K562 (cell line): ENCODE data around the gene FBP1. TPM values are rescaled to one million over a fixed set of nuclear protein-coding genes. Genes with fewer than 3 reads are reported as not detected.
"Not testable (repeated sequence)": the region's sequence is repeated elsewhere in the genome, so short reads cannot be mapped to it uniquely, and the experiment has no call there.

Source experiments
- ATAC-seq: fragments of 200-7000 bp; cut with Tn5 transposase; 3 replicates; pipeline ENCODE4 v1.9.1; 2020; ENCODE audit warnings: moderate library complexity
- BruUV-seq: library from RNA; stranded (reverse); fragments of 400-500 nt; replicated peaks from 2 replicates; lab custom pipeline; 2021; lab: Mats Ljungman, UMichigan
- CTCF ChIA-PET: fragments of 300-600 bp; formaldehyde crosslinking; extraction: SDS; loops from one replicate; lab custom pipeline; 2021; ENCODE audit warnings: low intra/inter-chr PET ratio; lab: Yijun Ruan, JAX
- POLR2A ChIA-PET: fragments of 300-600, 350-650 bp; sonication (Branson Sonifier 250); formaldehyde crosslinking; extraction: SDS; loops from one replicate; lab custom pipeline; 2021; ENCODE audit warnings: antibody characterized with exemption, inconsistent platforms; lab: Yijun Ruan, JAX
- DNase-seq, 4 experiments: peaks; one replicate each; pipeline versions ENCODE4 v3.0.0 to v3.0.0-alpha.2; 2011 to 2018; ENCODE audit warnings: low spot score in 3 of 4, mixed read lengths in 3 of 4; ENCODE audit errors: extremely low read depth in 1 of 4
- FAIRE-seq: peaks from 2 replicates; lab custom pipeline; 2011; peaks lifted over from hg19 to GRCh38; lab: Jason Lieb, UNC
- H2AFZ ChIP-seq: 2 replicates; pipeline ENCODE4 v1.6.0; 2011; ENCODE audit warnings: low read depth, low read length, control low read depth, inconsistent platforms
- H3K27ac ChIP-seq: fragments of 200-600 bp; 3 replicates; pipeline ENCODE4 v1.8.0; 2011; ENCODE audit warnings: low read depth, mild to moderate bottlenecking, control low read depth, inconsistent platforms, low read length, moderate library complexity, mixed read lengths; ENCODE audit errors: extremely low read depth
- H3K27me3 ChIP-seq, 2 experiments: fragments of 300-600 bp in 1 of 2; 2 replicates in 1 of 2; 3 replicates in 1 of 2; pipeline versions ENCODE4 v1.6.0 to v1.8.0; 2011; ENCODE audit warnings: inconsistent platforms in 2 of 2, low read length in 2 of 2, mild to moderate bottlenecking in 1 of 2, mixed read lengths in 1 of 2, moderate library complexity in 1 of 2; ENCODE audit not compliant: control insufficient read depth in 2 of 2, insufficient read depth in 2 of 2
- H3K36me3 ChIP-seq: fragments of 300-600 bp; 3 replicates; pipeline ENCODE4 v1.8.0; 2011; ENCODE audit warnings: mild to moderate bottlenecking, low read length, inconsistent platforms; ENCODE audit not compliant: control insufficient read depth, insufficient read depth
- H3K4me1 ChIP-seq, 2 experiments: fragments of 200-600 bp in 1 of 2; replicated peaks in 1 of 2; 2 replicates in 1 of 2; 3 replicates in 1 of 2; pipeline versions ENCODE4 v1.5.1 to v1.8.0; 2011; ENCODE audit warnings: inconsistent platforms in 2 of 2, low read length in 2 of 2, mild to moderate bottlenecking in 1 of 2, mixed read lengths in 1 of 2, moderate library complexity in 1 of 2; ENCODE audit not compliant: control insufficient read depth in 2 of 2, insufficient read depth in 2 of 2
- H3K4me2 ChIP-seq: 2 replicates; pipeline ENCODE4 v1.6.1; 2011; ENCODE audit warnings: low read length, control low read depth, inconsistent platforms, mixed read lengths; ENCODE audit not compliant: insufficient read depth
- H3K4me3 ChIP-seq: fragments of 200-600 bp; sonication (generic), shearing (Covaris generic); 2 replicates; pipeline ENCODE4 v1.5.1; 2016; ENCODE audit warnings: control low read depth, inconsistent platforms
- H3K79me2 ChIP-seq: fragments of 200-600 bp; 3 replicates; pipeline ENCODE4 v1.8.0; 2011; ENCODE audit warnings: low read length, inconsistent platforms; ENCODE audit not compliant: control insufficient read depth, insufficient read depth
- H3K9ac ChIP-seq, 2 experiments: 2 replicates each; pipeline versions ENCODE4 v1.6.0 to v1.6.1; 2011; ENCODE audit warnings: low read depth in 2 of 2, low read length in 2 of 2, control low read depth in 1 of 2, inconsistent platforms in 1 of 2, mild to moderate bottlenecking in 1 of 2, mixed read lengths in 1 of 2; ENCODE audit not compliant: insufficient read depth in 1 of 2
- H3K9me1 ChIP-seq: one replicate; pipeline ENCODE4 v1.6.0; 2011; ENCODE audit warnings: inconsistent platforms, mild to moderate bottlenecking, low read length, moderate library complexity; ENCODE audit not compliant: control insufficient read depth, insufficient read depth
- H3K9me3 ChIP-seq: replicated peaks from 2 replicates; pipeline ENCODE4 v1.5.1; 2011; ENCODE audit warnings: low read depth, low read length, inconsistent platforms; ENCODE audit not compliant: control insufficient read depth, insufficient read depth
- H4K20me1 ChIP-seq: replicated peaks from 2 replicates; pipeline ENCODE4 v1.6.1; 2011; ENCODE audit warnings: low read length, inconsistent platforms, mixed read lengths; ENCODE audit not compliant: control insufficient read depth, insufficient read depth
- ATF1 ChIP-seq, 2 experiments: fragments of 450-650 bp in 1 of 2; IDR thresholded peaks; 2 replicates each; pipeline ENCODE4 v1.6.1; 2016; ENCODE audit warnings: missing compliant biosample characterization in 1 of 2, missing genetic modification characterization in 1 of 2
- CEBPG ChIP-seq, 3 experiments: fragments of 200-800 bp in 1 of 3; sonication (Bioruptor generic) in 1 of 3; sonication (generic) in 1 of 3; formaldehyde crosslinking in 1 of 3; IDR thresholded peaks in 2 of 3; conservative IDR thresholded peaks in 1 of 3; 2 replicates each; pipeline versions ENCODE4 v1.6.1 to v1.8.0; 2016 to 2022; ENCODE audit warnings: missing compliant biosample characterization in 2 of 3, missing genetic modification characterization in 2 of 3, mild to moderate bottlenecking in 1 of 3, missing genetic modification reagents in 1 of 3
- EGR1 ChIP-seq: fragments of 450-650 bp; conservative IDR thresholded peaks from 2 replicates; pipeline ENCODE4 v1.6.1; 2017; ENCODE audit warnings: mild to moderate bottlenecking
- ETS2 ChIP-seq: IDR thresholded peaks from 2 replicates; pipeline ENCODE4 v1.6.1; 2016; ENCODE audit warnings: borderline replicate concordance, missing genetic modification characterization, mild to moderate bottlenecking, moderate library complexity, missing compliant biosample characterization; ENCODE audit not compliant: poor library complexity, severe bottlenecking
- EWSR1 ChIP-seq: fragments of 450-650 bp; IDR thresholded peaks from 2 replicates; pipeline ENCODE4 v1.6.1; 2018; ENCODE audit warnings: borderline replicate concordance, mild to moderate bottlenecking, low read depth, moderate library complexity; ENCODE audit not compliant: partially characterized antibody
- FOXO4 ChIP-seq: fragments of 450-650 bp; formaldehyde crosslinking; IDR thresholded peaks from 2 replicates; pipeline ENCODE4 v1.4.0; 2020; ENCODE audit warnings: mild to moderate bottlenecking, moderate library complexity
- HDAC6 ChIP-seq: IDR thresholded peaks from 2 replicates; pipeline ENCODE4 v1.6.1; 2012; ENCODE audit warnings: low read depth, mild to moderate bottlenecking, control low read depth, inconsistent platforms, low read length, moderate library complexity
- MCM2 ChIP-seq: fragments of 450-650 bp; IDR thresholded peaks from 2 replicates; pipeline ENCODE4 v1.6.1; 2017; ENCODE audit warnings: low read depth, mild to moderate bottlenecking
- POLR2AphosphoS2 ChIP-seq: IDR thresholded peaks from 2 replicates; pipeline ENCODE4 v1.6.1; 2012; ENCODE audit warnings: low read length, improper control_type of control experiment
- RBM22 ChIP-seq: fragments of 200-400 bp; formaldehyde crosslinking; IDR thresholded peaks from 2 replicates; pipeline ENCODE4 v1.6.1; 2018; ENCODE audit warnings: low read length, low read depth; ENCODE audit not compliant: poor library complexity, severe bottlenecking
- SMC3 ChIP-seq: conservative IDR thresholded peaks from 2 replicates; pipeline ENCODE4 v1.6.1; 2011; ENCODE audit warnings: low read depth, low read length, improper control_type of control experiment; ENCODE audit not compliant: insufficient read depth
- SNRNP70 ChIP-seq: fragments of 200-400 bp; formaldehyde crosslinking; optimal IDR thresholded peaks from 2 replicates; pipeline ENCODE3; 2017; ENCODE audit warnings: low read depth, low read length
- WGBS: fragments of 100-300 bp; shearing (Covaris generic); methylation state at CpG from one replicate; pipeline ENCODE4 v1.1.6; 2016; ENCODE audit warnings: low coverage, mixed read lengths; ENCODE audit not compliant: insufficient coverage; ENCODE audit errors: missing lambda C conversion rate; 5-methylcytosine and 5-hydroxymethylcytosine counted together
- in situ Hi-C: fragments of 300-500 bp; cut with MboI; formaldehyde crosslinking; loops from 4 replicates; pipeline ENCODE4 v1.15.0; 2018; ENCODE audit warnings: inconsistent platforms, mixed read lengths
- intact Hi-C: fragments of 100-400 bp; cut with micrococcal nuclease; formaldehyde crosslinking; loops from 2 replicates; pipeline ENCODE4 v1.14.2; 2022
- polyA plus RNA-seq, 8 experiments: library from polyadenylated mRNA; depleted of rRNA in 4 of 8; stranded (reverse) in 5 of 8; unstranded in 3 of 8; fragments of >200 nt; fragmentation: Nextera tagmentation in 2 of 8; fragmentation: Illumina TruSeq in 1 of 8; extraction: Ambion mirVana in 2 of 8; extraction: Trizol in 1 of 8; gene quantifications; 2 replicates each; pipeline versions ENCODE4 v1.2.1 to v1.2.3, GENCODE V29; 2011 to 2014; ENCODE audit warnings: inconsistent platforms in 1 of 8, missing spikeins in 1 of 8
- total RNA-seq, 7 experiments: library from RNA; depleted of rRNA in 6 of 7; stranded (reverse); fragments of >200 nt in 6 of 7; fragmentation: Illumina TruSeq in 2 of 7; extraction: Trizol in 2 of 7; gene quantifications; 2 replicates each; pipeline versions ENCODE4 v1.2.1 to v1.2.3, GENCODE V29; 2011 to 2021; ENCODE audit warnings: low replicate concordance in 1 of 7

FBP1 gene
- total and polyA plus RNA-seq, 9 of the 15 experiments (the other 6 are each of a cell fraction or from before 2014, with no cell fraction given), result 0.24 TPM; not detected in 8

- 40% methylated on average over 8 of the region's 38 CpGs for WGBS
Observed at GRCh38 chr9:94591046-94591545, 48.2 kb downstream of the FBP1 start.

DNA sequence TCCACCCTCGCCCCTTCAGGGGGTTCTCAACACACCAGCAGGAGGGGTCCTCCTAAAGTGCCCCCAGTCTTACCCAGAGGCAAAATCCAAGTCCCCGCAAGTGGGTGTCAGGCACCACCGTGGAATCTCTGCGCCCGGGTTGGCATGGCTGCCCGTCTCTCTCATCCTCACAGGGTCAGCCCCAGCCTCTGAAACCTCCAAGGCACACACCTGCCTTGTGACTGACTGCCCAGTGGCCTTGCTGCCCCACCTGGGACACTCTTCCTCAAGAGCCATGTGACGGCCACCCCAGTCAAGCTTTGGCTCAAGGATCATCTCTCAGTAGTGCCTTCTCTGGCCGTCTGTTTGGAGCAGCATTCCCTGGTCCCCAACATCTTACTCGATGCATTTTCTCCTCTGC lies 50.6 kb downstream of the FBP1 start:
- in situ Hi-C loops, result no loop called here
- no peak for TF ChIP-seq RBM22
- TF ChIP-seq ATF1 (CRISPR knock-in tag; IDR thresholded peaks at IDR 0.05), result no peak
- TF ChIP-seq ATF1 (tag; IDR thresholded peaks at IDR 0.05), result no peak
- TF ChIP-seq EWSR1, result no peak
- no peak for TF ChIP-seq POLR2AphosphoS2
- TF ChIP-seq SMC3, result no peak
- no peak for TF ChIP-seq SNRNP70
- TF ChIP-seq EGR1, result no peak
- TF ChIP-seq MCM2, result no peak
- TF ChIP-seq HDAC6, result no peak
- no peak for TF ChIP-seq FOXO4 (CRISPR knock-in tag)
- TF ChIP-seq ETS2, result no peak
- TF ChIP-seq CEBPG (CRISPR knock-in tag; IDR thresholded peaks at IDR 0.05), result no peak
- TF ChIP-seq CEBPG (tag; conservative IDR thresholded peaks at IDR 0.05 in 1 of 2, IDR thresholded peaks at IDR 0.05 in 1 of 2), result no peak

More at GRCh38 chr9:94591046-94591545, 48.2 kb downstream of the FBP1 start:
- H3K4me2 ChIP-seq, H3K9me1 ChIP-seq, H3K9ac ChIP-seq, H4K20me1 ChIP-seq, H3K79me2 ChIP-seq, in situ Hi-C loops, intact Hi-C loops, H2AFZ ChIP-seq, DNase-seq, H3K4me1 ChIP-seq, CTCF ChIA-PET, H3K27ac ChIP-seq, H3K36me3 ChIP-seq, ATAC-seq, POLR2A ChIA-PET, H3K4me3 ChIP-seq, FAIRE-seq, BruUV-seq, H3K9me3 ChIP-seq: not testable (repeated sequence)
- peaks cover 59 to 81% of the 10 kb centered on the region in 2 experiments for H3K27me3 ChIP-seq

More for the DNA sequence above, 50.6 kb downstream of the FBP1 start:
- ChIA-PET CTCF (no interaction called here), POLR2A (interaction anchor here (1.2 kb wide), 1 partner anchor 9 kb away, joined by 4 read pairs; no protein-coding TSS in a partner anchor)
- Histone ChIP-seq H3K4me1 (peaks cover 0 to 3% of the 10 kb centered on the region in 2 experiments; a peak in 2 of 5 replicates), H3K9ac (no peak overlapping the region), H3K4me2 (no peak overlapping the region), H2AFZ (no peak overlapping the region), H3K9me3 (no peaks in the 10 kb centered on the region), H3K4me3 (no peak overlapping the region), H3K36me3 (no peaks in the 10 kb centered on the region), H3K9me1 (no peaks in the 10 kb centered on the region), H4K20me1 (no peaks in the 10 kb centered on the region), H3K27ac (no peak overlapping the region), H3K27me3 (peaks cover 50 to 85% of the 10 kb centered on the region in 2 experiments), H3K79me2 (no peaks in the 10 kb centered on the region)
- ATAC-seq (no peak), DNase-seq (no peak), FAIRE-seq (no peak)
- intact Hi-C loops, result no loop called here
- 0% methylated on average over 9 of the region's 9 CpGs for WGBS
- no TSS peak for BruUV-seq
